Neutrophil (primary cell): ENCODE data around the gene COX7B2.

Experiments
- H3K27ac ChIP-seq: fragments of 200-600 bp; sonication (generic); 2 replicates; pipeline ENCODE4 v1.5.1; 2016; ENCODE audit warnings: mild to moderate bottlenecking, moderate library complexity
- H3K27me3 ChIP-seq: fragments of 200-600 bp; sonication (generic); 2 replicates; pipeline ENCODE4 v1.6.0; 2016; ENCODE audit warnings: mild to moderate bottlenecking
- H3K36me3 ChIP-seq: fragments of 200-600 bp; sonication (generic); 2 replicates; pipeline ENCODE4 v1.5.1; 2017
- H3K4me1 ChIP-seq, 2 experiments: fragments of 200-600 bp in 1 of 2; sonication (generic) in 1 of 2; 1 replicate in 1 of 2; 2 replicates in 1 of 2; pipeline versions ENCODE4 v1.5.1 to v1.6.1; 2013 to 2016; ENCODE audit warnings: low read depth in 1 of 2, low read length in 1 of 2, mild to moderate bottlenecking in 1 of 2, moderate library complexity in 1 of 2; ENCODE audit not compliant: control insufficient read depth in 1 of 2, insufficient read depth in 1 of 2
- H3K4me3 ChIP-seq, 2 experiments: fragments of 200-600 bp in 1 of 2; sonication (generic) in 1 of 2; 1 replicate in 1 of 2; 2 replicates in 1 of 2; pipeline ENCODE4 v1.5.1; 2013 to 2016; ENCODE audit warnings: low read depth in 1 of 2, low read length in 1 of 2, mild to moderate bottlenecking in 1 of 2, moderate library complexity in 1 of 2
- H3K9me3 ChIP-seq: fragments of 200-600 bp; sonication (generic); 2 replicates; pipeline ENCODE4 v1.5.1; 2016
- TF ChIP-seq, protein P1 (sequence below): fragments of 200-600 bp; sonication (generic); IDR thresholded peaks from 2 replicates; pipeline ENCODE4 v1.5.1; 2016; ENCODE audit warnings: antibody characterized with exemption

Gene COX7B2

DNA sequence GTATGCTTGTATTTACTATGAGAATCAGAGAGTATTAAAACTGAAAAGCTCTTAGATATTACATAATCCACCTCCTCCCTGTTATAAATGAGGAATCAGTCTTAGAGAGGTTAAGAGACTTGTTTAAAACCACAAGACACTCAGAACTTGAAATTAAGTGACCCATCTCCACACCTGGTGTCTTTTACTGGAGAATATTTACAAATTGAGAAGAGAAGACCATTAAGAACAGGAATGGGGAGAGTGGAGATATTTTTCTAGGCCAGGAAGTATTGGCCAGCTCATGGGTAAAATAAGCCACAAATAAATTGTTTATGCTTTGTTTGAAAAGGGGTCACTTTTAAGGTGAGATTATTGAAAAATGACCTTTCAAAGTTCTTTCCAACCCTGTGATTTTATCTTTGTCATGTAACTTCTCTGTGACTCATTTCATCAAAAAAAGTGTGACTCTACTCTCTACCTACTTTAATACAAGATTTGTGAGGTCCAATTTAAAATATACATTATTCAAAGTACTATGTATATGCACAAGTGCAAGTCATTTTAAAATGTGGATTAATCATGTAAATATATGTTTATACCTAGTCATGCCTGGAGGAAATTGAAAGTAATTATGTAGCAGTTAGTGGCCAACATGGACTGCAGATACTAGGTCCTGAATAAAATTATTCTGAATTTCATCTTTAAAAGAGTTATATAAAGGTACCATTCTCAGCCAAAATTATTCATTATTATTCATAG is 15.9 kb upstream of the COX7B2 start:
- H3K9me3 ChIP-seq: no peaks in the 10 kb centered on the region
- no peaks in the 10 kb centered on the region for H3K4me1 ChIP-seq
- peaks cover 12% of the 10 kb centered on the region for H3K27me3 ChIP-seq
- TF ChIP-seq, protein P1, sequence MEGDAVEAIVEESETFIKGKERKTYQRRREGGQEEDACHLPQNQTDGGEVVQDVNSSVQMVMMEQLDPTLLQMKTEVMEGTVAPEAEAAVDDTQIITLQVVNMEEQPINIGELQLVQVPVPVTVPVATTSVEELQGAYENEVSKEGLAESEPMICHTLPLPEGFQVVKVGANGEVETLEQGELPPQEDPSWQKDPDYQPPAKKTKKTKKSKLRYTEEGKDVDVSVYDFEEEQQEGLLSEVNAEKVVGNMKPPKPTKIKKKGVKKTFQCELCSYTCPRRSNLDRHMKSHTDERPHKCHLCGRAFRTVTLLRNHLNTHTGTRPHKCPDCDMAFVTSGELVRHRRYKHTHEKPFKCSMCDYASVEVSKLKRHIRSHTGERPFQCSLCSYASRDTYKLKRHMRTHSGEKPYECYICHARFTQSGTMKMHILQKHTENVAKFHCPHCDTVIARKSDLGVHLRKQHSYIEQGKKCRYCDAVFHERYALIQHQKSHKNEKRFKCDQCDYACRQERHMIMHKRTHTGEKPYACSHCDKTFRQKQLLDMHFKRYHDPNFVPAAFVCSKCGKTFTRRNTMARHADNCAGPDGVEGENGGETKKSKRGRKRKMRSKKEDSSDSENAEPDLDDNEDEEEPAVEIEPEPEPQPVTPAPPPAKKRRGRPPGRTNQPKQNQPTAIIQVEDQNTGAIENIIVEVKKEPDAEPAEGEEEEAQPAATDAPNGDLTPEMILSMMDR: no peak
- H3K27ac ChIP-seq: no peak overlapping the region
- no peaks in the 10 kb centered on the region for H3K36me3 ChIP-seq
- H3K4me3 ChIP-seq: no peak overlapping the region

DNA sequence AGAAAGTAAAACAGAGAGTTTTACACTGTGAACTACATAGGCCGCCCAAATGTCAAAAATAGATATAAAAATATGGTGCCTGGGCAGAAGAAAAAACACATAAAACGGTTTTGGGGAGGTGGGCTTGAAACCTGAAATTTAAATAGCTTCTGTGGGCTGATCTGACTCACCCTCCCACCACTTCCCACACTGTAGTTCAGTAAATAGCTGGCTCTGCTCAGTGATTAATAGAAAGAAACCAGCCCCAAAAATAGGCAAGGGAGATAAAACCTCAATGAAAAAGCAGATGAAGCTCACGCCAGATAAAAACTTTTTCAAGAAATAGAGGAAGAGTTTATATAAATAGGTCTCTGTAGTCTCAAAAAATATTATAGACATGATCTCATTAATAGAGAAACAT is 13.2 kb upstream of the COX7B2 start:
- TF ChIP-seq, protein P1: no peak
- H3K36me3 ChIP-seq: no peaks in the 10 kb centered on the region
- no peaks in the 10 kb centered on the region for H3K9me3 ChIP-seq
- no peaks in the 10 kb centered on the region for H3K4me1 ChIP-seq
- H3K4me3 ChIP-seq: no peak overlapping the region
- no peak overlapping the region for H3K27ac ChIP-seq
- H3K27me3 ChIP-seq: no peaks in the 10 kb centered on the region

DNA sequence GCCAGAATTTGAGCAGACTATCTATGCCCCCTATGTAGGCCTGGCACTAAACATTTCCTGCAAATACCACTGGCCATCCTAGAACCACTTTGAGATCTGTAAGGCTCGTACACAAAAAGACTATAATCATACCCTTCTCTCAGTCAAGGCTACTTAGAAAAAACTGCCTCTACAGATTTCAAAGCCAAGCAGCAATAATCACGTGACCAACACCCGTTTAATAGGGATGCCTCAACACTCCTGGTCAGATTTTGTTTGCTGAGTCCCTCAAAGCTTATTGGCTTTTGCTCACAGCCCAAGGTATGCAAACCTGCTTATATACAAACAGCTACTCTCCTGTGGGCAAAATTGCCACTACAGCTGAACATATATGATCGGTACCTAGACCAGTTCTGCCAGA is 897 bp downstream of the COX7B2 start:
- TF ChIP-seq, protein P1: no peak
- Histone ChIP-seq H3K36me3 (no peaks in the 10 kb centered on the region), H3K4me1 (no peaks in the 10 kb centered on the region)

DNA sequence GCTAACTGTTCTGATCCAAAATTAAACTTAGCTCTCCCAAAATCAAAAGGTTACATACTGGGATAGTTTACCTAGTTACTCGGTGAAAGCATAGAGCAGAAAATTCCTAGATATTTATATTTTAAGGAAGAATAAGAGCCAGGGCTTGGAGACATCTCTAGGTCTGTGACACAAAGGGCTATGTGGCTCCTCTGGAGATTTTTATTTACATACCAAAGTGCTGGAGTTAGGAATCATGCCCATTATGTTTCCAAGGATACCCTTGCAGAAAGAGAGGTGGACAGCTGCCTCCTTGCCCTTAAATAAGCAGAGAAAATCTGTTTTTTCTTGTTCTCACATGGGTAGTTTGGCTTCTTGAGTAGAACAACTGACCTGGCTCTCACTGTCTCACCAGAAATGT is 9.0 kb downstream of the COX7B2 start:
- TF ChIP-seq, protein P1: no peak
- Histone ChIP-seq H3K4me3 (no peak overlapping the region), H3K9me3 (no peaks in the 10 kb centered on the region), H3K4me1 (no peaks in the 10 kb centered on the region), H3K27me3 (no peaks in the 10 kb centered on the region), H3K27ac (no peak overlapping the region), H3K36me3 (no peaks in the 10 kb centered on the region)

More for the DNA sequence above, 897 bp downstream of the COX7B2 start:
- Histone ChIP-seq H3K27ac (no peak overlapping the region), H3K4me3 (no peak overlapping the region), H3K27me3 (no peaks in the 10 kb centered on the region), H3K9me3 (no peaks in the 10 kb centered on the region)

DNA sequence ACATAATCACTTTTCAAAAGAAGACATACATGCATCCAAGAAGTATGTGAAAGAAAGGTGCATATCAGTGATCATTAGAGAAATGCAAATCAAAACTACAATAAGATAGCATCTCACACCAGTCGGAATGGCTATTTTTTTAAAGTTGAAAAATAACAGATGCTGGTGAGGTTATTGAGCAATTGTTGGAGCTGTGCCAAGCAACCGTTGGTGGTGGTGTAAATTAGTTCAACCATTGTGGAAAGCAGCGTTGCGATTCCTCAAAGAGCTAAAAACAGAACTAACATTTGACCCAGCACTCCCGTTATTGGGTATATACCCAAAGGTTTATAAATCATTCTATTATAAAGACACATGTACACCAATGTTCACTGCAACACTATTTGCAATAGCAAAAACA is 14.2 kb downstream of the COX7B2 start:
- no peaks in the 10 kb centered on the region for H3K4me1 ChIP-seq
- H3K36me3 ChIP-seq: no peaks in the 10 kb centered on the region
- no peaks in the 10 kb centered on the region for H3K9me3 ChIP-seq
- no peaks in the 10 kb centered on the region for H3K27me3 ChIP-seq
- H3K4me3 ChIP-seq: no peak overlapping the region
- TF ChIP-seq, protein P1: no peak
- H3K27ac ChIP-seq: no peak overlapping the region
